GM21786 (cell line): Measurements from ENCODE around the gene DDX31.
"Not testable (repeated sequence)": the region's sequence is repeated elsewhere in the genome, so short reads cannot be mapped to it uniquely, and the experiment has no call there.

ENCODE experiments used
- ATAC-seq: cut with Tn5 transposase; IDR thresholded peaks from one replicate; pipeline ENCODE4 v1.9.1; 2021; ENCODE audit not compliant: unreplicated experiment

DDX31 gene

DNA sequence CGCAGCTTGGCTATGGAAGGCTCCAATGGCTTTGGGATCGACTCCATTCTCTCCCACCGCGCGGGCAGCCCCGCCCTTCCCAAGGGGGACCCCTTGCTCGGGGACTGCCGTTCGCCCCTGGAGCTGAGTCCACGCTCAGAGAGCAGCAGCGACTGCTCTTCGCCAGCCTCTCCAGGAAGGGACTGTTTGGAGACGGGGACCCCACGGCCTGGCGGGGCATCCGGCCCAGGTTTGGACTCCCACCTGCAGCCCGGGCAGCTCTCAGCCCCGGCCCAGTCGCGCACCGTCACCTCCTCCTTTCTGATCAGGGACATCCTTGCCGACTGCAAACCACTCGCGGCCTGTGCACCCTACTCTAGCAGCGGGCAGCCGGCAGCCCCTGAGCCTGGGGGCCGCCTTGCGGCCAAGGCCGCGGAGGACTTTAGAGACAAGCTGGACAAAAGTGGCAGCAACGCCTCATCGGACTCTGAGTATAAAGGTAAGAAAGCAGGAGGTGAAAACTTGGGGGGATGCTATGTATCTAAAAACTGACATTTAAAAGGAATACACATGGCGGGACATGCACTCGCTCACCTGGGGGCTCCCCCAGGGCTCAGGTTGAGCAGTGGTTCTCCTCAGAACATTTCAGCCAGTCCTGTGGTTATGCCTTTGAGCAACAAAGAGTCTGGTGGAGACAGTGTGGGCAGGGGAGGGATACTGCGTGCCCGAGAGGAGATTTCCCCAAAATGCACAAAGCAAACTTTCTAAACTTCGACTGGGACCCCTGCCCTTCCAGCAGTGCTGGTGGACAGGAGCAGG, 86.8 kb downstream of the DDX31 start:
- ATAC-seq = no peak

DNA sequence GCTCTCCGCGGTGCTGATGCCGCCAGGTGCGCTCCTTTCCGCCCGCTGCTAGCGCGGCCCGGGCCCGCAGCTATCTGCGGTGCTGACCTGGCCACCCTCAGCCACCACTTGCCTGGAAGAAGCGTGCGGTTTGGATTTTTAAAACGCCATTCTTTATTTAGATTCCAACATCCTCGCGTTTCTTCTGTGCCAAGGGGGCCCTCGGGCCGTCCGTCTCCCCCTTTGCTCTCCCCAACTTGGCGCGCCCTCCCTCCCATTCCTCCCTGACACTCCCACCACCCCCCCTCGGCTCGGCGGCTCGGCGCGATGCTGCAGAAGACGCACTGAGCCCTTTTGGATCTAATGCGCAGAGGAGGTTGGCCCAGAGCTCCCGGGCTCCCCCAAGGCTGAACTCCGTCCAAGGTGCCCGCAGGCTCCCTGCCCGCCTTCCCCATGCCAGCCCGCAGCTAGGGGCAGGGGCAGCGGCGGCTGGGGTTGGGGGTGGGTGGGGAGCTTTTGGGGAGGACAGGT, 87.5 kb downstream of the DDX31 start, which contains the start of gene BARHL1:
Gene BARHL1 (plus strand): TSS at position 331 of the 510 bp plus-strand sequence. CDS start 192 bp downstream, outside the sequence.
- no peak for ATAC-seq

DNA sequence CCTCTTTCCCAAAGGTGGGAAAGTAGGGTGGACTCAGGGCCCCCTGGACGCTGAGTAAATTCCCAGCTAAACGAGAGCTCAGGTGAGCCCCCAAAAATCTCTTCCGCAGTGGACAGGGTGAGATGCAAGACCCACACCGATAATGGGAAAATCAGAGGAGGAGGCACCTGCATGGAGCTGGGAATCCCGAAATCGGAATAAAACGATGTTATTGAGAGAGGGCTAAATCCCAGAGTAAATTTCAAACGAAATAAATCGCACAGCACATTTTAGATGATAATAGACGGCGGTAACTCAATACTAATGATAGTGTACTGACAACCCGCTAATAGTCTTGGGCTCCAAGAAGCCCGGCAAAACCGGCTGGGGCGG, 90.4 kb downstream of the DDX31 start:
- ATAC-seq = no peak

DNA sequence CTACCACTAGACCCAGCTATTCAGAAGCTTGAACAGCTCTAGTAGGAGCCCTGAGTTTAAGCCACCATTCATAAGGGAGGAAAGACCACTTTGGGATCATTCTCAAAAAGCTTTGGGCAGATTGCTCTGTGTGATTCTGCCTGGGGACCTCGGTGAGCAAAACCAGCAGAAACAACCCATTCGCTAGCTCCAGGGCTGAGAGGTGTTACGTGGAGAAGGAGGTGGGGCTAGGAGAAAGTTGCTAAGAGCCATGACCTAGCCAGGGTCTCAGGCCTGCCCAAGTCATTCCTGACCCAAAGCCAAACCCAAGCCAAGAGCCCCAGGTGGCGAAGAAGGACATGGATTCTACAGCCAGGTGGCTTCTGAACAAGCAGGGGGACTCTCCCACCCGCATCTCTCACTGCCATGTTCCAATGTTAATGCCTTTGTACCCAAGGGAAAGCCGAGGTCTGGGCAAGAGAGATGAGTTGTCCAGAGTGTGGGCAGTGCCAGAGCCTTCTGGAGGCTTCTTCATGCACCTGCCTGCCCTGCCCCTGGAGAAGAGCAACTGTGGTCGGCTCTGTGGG, 91.3 kb downstream of the DDX31 start:
- ATAC-seq = no peak

DNA sequence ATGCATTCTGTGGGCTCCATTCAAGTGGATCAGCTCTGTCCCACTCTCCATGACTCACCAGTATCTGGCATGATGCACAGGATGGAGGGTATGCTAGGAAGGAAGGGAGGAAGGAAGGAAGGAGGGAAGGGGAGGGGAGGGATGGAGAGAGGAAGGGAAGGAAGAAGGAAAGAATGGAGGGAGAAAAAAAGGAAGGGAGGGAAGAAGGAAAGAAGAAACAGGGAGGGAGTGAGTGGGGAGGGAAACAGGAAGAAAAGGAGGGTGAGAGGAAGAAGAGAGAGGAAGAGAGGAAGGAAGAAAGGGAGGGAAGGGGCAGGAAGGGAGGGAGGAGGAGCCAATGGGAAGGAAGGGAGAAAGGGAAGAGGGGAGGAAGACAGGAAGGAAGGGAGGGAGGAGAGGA, 92.7 kb downstream of the DDX31 start:
- ATAC-seq = no peak

DNA sequence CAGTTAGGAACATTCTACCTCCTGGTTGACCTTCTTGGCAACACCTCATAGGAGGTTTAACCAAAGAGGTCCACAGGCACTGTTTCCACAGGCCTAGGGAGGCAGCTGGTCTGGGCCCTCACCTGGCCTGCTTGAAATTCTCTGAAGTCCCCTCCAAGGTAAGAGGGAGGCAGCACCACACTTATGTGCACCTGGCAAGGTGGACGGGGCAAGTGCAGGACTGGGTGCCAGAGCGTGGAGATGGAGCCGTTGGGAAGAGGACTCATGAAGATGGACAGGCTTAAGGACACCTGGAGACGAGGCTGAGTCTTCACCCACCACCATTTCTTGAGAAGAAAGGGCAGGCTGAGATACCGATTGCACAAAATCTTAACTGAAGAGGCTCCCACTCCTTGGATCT, 94.0 kb downstream of the DDX31 start:
- no peak for ATAC-seq

DNA sequence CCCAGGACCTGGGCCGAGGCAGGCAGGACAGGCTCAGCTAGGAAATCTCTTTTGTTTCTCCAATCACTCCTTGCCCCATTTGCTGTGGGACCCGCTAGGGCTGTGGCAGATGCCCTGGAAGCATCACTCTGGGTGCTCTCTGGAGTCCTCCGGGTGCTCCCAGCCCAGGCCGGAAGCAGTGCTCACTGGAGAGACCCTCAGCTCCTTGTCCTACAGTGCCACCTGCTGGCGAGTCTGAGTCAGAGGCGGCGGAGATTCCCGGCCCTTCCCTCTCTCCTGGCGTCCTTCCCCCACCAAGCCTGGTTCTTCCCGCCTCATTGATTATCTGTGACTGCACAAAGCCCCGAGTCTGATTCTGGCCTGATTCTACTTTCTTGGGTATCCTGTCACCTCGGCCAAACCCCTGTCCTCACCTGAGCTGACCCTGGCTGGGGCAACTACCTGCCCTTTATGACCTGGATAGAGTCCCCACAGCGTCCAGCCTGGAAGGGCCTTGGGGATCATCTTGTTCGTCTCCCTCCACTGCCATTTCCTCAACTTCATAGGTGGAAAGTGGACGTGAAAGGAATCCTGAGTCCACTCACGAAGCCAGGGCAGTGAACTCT, 94.7 kb downstream of the DDX31 start:
- ATAC-seq = no peak

DNA sequence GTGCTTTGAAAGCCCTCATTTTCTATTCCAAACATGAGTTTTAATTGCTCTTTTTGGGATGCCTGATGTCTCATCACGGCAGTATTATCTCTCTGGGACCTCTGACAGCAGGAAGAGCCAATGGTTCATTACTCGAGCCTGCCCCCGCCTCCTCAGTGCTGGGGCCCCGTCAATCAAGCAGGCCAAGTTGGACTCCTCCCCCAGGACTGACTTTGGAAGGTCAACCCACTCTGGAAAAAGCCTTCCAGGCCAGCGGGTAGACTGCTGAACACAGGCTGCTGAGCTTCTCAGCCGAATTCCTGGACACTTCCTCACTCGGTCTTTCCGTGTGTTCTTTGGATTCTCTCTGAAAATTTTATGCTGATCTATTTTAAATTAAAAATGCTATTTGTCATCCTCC, 96.9 kb downstream of the DDX31 start:
- ATAC-seq = no peak

DNA sequence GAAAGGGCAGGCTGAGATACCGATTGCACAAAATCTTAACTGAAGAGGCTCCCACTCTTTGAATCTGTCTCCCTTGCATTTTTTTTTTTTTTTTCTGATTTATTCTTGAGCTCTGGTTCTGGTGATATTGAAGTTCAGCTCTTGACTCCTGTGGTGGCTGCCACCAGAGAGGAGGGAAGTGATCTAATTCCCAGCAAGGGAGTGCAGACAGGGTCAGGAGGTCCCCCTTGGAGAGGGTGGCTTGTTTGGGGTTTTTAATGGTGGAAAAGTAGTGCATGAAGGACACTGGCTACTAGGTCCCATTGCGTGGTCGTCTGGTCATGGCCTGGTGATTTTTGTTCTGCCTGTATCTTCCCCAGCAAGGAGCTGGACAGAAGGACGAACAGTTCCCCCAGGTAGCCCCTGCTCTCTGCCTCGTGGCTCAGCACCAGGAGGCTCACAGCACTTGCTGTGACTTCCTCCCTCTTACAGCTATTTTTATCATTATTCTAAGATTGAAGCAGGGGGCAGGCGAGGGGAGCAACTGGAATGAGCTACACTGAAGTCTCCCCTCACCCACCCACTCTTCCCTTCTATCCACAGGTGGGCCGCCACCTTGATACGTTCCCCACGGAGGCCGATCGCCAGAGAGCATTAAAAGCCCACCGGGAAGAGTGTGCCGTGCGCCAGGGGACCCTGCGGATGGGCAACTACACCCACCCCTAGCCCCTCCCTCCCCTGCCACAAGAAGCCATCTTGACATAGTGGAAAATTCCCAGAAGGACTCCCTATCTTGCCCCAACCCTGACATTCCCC, 97.8 kb downstream of the DDX31 start:
- no peak for ATAC-seq

DNA sequence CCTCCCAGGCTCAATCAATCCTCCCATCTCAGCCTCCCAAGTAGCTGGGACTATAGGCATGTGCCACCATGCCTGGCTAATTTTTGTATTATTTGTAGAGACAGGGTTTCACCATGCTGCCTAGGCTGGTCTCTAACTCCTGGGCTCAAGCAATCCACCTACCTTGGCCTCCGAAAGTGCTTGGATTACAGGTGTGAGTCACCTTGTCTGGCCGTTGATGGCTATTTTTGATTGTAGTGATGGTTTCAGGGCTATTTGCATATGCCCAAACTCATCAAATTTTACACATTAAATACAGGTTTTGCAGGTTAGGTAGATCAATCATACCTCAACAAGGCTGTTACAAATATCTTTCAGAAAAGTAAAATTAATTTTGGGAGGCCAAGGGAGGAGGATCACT, 101.0 kb downstream of the DDX31 start:
- ATAC-seq = not testable (repeated sequence)

DNA sequence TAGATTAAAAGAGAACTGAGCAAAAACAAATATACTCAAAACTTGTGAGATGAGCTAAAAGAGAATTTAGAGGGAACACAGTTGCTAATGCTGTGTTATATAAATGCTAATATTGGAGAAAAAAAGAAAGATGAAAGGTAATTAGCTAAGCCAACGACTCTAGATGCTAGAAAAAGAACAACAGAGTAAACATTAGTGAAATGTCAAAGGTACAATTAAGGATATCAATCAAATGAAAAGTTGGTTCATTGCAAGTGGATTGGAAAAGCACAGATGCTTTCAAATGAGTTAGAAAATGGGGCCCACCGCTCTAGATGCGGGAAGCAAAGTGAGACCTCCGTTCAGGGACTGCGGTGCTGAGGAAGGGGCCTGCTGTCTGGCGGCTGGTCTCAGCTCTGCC, 105.3 kb downstream of the DDX31 start:
- ATAC-seq = no peak

DNA sequence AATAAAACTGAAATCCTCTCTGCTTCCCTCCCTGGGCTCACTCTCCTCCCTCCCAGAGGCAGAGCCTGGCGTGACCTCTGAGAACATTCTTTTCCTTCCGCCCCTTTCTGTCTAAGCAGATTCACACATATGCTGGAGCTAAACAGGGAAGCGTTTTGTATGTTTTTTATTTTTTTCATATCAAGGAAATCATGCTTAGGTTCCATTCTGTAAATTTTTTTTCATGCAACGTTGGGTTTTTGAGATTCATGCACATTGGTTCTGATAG, 107.5 kb downstream of the DDX31 start:
- no peak for ATAC-seq

DNA sequence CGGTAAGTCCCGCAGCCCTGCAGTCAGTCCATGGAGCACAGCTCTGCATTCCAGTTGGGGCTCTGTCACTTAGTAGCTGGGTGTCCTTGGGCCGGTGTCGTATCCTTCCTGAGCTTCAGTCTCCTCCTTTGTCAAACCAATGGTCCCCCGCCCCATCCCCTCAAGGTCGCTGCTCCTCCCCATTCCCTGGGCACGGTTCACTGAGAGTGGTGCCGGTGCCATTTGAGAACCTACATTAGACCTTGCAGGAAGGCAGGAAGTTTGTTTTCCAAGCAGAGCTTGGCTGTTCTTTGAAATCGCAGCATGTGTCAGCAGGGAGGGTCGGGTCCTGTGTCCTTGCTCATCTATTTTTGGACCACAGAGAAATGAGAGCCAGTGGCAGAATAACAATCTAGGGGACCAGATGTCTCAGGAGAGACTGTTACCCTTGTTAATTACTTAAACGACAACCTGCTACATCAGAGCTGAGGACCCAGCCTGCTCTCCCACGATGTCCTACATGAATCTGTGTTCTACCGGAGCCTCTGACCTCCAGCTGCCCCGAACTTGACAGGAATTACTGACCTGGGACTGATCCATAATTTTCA, 109.1 kb downstream of the DDX31 start:
- no peak for ATAC-seq

DNA sequence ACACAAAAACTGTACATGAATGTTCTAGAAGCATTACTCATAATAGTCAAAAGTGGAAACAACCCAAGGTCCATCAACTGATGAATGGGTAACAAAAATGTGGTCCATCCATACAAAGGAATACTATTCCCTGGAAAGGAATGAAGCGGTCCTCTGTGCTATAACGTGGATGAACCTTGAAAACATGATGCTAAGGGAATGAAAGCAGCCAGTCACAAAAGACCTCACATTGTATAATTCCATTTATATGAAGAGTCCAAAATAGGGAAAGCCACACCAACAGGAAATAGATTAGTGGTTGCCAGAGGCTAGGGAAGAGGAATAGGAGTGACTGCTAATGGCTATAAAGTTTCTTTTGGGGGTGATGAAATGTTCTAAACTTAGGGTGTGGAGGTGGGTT, 110.1 kb downstream of the DDX31 start:
- ATAC-seq = no peak

DNA sequence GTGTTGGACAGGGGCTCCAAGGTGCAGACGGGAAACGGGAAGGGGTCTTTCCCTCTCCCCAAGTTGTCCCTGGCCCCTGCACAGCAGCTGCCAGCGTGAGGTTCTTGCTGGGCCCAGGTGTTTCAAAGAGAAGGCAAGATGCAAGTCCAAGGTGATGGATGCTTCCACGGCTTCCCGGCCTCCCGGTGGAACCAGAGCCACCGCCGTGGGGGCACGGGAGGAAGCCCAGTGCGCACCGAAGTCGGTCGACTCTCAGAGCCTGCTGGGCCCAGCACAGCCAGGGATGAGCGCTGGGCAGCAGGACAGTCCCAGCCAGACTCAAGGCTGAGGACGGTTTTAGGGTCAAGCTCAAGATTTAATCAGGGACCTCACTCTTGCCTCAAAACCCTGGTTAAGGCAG, 112.6 kb downstream of the DDX31 start:
- ATAC-seq = no peak

DNA sequence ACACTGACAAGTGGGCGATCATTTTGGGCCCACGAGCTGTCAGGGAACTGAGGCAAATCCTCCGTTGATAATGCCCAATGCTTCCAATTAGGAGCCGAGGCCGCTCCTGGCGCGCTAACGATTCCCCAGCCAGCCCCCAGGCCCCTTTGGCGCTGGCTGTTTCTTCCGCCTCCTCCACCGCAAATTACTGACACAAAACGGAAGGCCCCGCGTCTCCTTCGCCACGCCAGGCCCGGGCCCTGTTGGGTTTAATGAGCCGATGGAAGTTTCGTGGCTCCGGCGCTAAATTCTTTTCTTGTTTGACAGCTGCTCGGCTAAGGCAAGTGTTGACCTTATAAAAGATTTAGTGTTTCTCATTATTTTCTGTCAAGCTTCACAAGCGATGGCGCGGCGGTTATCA, 113.1 kb downstream of the DDX31 start:
- no peak for ATAC-seq

DNA sequence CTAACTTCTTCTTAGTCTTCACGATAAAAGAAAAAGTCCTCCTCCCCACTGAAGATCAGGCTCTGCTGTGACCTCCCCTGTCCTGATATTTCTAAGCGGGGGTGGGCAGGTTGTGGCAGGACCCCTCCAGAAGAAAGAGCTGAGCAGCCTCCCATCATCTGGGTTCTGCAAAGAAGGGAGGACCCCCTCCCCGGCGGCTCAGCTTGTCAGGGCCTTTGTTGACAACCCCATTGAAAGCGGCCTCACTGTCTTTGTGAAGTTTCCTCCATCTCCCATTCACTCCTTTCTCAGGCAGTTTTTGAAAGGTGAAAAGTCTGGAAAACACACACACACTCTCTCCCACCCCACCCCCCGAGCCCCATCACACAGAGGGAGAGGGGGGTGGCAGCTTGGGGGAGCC, 113.5 kb downstream of the DDX31 start:
- ATAC-seq = no peak

DNA sequence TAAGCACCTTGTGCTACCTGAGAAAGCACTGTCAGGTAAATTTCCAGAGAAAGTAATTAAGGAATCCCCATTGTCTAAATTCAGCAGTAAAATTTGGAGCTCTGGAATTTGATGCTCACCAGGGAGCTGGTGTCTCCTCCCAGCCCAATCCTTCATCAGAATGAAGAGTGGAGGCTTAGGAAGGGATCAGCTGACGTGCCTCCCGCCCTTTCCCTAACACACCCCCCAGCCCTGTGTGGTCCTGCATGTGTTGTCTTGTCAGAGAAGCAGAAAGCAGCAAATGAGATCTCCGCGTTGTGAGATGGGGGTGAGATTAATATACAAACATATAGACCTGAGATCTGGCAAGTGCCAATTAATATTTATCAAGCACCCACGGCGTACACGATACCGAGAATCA, 114.3 kb downstream of the DDX31 start:
- ATAC-seq = no peak

DNA sequence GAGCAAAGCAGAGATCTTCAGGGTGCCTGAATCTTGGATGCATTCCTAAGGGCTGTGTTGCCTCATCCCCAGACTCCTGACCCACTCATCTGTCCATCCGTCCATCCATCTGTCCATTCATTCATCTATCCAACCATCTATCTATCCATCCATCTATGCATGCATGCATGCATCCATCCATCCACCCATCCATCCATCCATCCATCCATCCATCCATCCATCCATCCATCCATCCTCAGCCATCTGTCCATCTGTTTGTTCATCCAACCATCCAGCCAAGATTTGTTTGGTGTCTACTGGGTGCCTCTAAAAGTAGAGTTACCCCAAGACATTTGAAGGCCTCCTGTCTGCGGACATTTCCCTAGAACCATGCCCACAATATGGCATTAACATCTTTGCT, 115.0 kb downstream of the DDX31 start:
- ATAC-seq = no peak

DNA sequence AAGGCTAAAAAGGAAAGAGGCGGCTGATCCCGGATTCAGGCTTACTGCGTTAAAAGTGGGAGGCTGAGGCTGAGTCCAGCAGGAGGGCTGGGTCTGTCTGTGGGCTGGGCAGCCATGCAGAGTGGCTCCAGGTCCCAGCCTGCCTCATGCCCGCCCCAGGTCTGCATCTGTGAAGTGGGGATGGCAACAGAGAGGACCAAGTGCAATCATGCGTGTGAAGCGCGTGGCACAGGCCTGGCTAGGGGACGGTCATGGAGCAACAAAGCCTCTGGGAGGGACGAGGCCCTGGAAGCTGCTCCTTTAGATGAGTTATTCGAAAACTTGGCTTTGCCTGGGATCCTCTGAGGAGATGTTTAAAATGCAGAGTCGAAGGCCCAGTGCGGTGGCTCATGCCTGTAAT, 117.7 kb downstream of the DDX31 start:
- ATAC-seq = no peak

DNA sequence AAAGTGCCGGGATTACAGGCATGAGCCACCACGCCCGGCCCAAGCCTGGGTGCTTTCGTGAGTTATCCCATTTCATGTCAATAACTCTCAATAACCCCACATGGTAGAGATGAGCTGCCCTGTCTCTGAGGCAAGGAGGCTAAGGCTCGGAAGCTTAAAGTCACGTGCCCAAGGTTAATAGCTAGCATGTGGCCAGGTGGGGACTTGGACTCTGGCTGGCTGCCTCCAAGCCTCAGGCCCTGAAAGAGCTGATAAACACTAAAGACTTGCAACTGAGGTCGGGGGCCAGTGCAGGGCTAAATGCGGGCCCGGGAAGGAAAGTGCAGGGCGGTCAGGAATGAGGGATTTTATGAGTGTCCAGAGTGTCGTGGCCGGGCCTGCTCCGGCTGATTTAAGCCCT, 118.2 kb downstream of the DDX31 start:
- ATAC-seq = no peak
